Astrocyte of the cerebellum (primary cell): Measurements from ENCODE around the gene KLF4.

ENCODE experiments used
- DNase-seq: peaks from one replicate; pipeline ENCODE4 v3.0.0-alpha.2; 2011; ENCODE audit warnings: low read depth
- H3K4me3 ChIP-seq: 2 replicates; pipeline ENCODE4 v1.5.1; 2011; ENCODE audit warnings: mild to moderate bottlenecking, low read depth, low read length, moderate library complexity
- CTCF ChIP-seq: IDR thresholded peaks from 2 replicates; pipeline ENCODE4 v1.5.1; 2012; ENCODE audit warnings: low read length, low read depth, moderate library complexity, mild to moderate bottlenecking; ENCODE audit errors: missing control alignments
- in situ Hi-C: cut with HindIII; loops from 2 replicates; pipeline ENCODE4 v1.10.0; 2017; ENCODE audit warnings: low sequenced_read_pairs

The KLF4 gene

GRCh38 chr9:107489687-107490605, at the start of gene KLF4:
Gene KLF4, minus strand, starts transcription at chr9:107489769. Its CDS starts 597 bp downstream, at chr9:107489172.
- in situ Hi-C loops: loop anchor here (25.0 kb wide), 2 partner anchors 1047 to 1272 kb away; no protein-coding TSS in a partner anchor
- DNase-seq: peak; percentile 82
- no peak for TF ChIP-seq CTCF
- peak within 1 kb of the TSS; percentile 55 for H3K4me3 ChIP-seq

DNA sequence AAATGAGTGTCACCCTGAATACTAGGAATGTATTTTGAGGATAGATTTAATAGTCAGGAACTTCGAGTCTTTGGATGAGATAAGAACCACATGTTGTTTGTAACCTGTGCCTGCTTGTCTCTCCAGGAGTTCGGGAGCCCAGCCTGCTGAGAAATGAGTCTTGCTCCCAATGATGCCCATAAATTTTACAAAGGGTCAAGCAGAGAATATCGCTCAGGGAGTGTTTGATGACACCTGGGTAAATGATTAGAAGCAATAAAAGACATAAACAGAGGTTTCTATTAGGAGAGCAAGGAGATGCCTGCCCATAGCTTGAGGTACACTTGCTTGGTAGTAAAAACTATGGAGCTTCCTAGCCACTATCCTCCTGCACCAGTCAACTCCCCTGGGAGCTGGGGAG, 46.9 kb upstream of the KLF4 start:
- in situ Hi-C loops: no loop called here
- no peak overlapping the region for H3K4me3 ChIP-seq
- no peak for DNase-seq
- no peak for TF ChIP-seq CTCF

DNA sequence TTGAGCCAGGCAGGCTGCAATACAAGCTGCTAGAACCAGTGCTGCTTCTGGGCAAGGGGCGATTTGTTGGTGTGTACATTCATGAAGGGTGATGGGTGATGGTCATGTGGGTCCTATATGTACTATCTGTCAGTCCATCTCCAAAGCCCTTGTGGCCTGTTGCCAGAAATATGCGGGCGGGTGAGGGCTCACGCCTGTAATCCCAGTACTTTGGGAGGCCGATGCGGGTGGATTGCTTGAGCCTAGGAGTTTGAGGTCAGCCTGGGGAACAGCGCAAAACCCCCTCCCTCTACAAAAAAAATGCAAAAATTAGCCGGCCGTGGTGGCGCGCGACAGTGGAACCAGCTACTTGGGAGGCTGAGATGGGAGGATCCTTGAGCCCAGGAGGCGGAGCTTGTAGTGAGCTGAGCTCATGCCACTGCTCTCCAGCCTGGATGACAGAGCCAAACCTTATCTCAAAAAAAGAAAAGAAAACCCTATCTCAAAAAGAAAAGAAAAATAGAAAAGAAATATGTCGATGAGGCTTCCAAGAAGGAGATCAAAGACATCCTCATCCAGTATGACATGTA, 45.0 kb upstream of the KLF4 start:
- in situ Hi-C loops: no loop called here
- TF ChIP-seq CTCF: no peak
- no peak for DNase-seq
- H3K4me3 ChIP-seq: no peak overlapping the region

GRCh38 chr9:107530679-107531078, 41.1 kb upstream of the KLF4 start:
- no peak for TF ChIP-seq CTCF
- no peak overlapping the region for H3K4me3 ChIP-seq
- in situ Hi-C loops: no loop called here
- no peak for DNase-seq

DNA sequence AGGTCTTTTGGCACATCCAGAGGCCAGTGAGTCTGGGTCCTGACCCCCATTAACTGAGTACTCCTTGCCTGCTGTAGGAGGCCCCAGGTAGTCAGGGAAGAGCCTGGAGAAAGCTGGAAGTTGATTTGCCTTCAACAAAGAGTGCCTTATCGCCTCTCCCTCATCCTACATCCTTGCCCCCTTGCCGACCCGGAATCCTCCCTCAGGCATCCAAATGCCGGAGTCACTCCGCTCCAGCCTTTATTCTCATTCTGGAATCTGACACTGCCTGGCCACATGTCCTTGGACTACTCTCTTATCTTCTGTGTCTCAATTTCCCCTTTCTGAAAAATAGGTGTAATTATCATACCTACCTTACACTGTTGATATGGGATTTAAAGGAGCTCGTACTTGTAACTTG, 39.1 kb upstream of the KLF4 start:
- TF ChIP-seq CTCF: no peak
- in situ Hi-C loops: no loop called here
- no peak for DNase-seq
- no peak overlapping the region for H3K4me3 ChIP-seq

- no peak for DNase-seq
- no peak for TF ChIP-seq CTCF
- in situ Hi-C loops: no loop called here
- H3K4me3 ChIP-seq: no peak overlapping the region
These were observed 34.0 kb upstream of the KLF4 start for GRCh38 chr9:107523539-107523938.
